Neural cell (in vitro differentiated cells): ENCODE results near the gene SAP30L. TPM values are rescaled to one million over a fixed set of nuclear protein-coding genes. Genes with fewer than 3 reads are reported as not detected.

Experiments
- H2AFZ ChIP-seq: fragments of 200-600, 300-800 bp; sonication (generic), shearing (Covaris generic); 2 replicates; pipeline ENCODE4 v1.6.0; 2014; ENCODE audit warnings: low read depth, mild to moderate bottlenecking, antibody characterized with exemption, low read length, moderate library complexity
- H3F3A ChIP-seq: fragments of 200-600 bp; shearing (Covaris generic); 2 replicates; pipeline ENCODE4 v1.6.1; 2016; ENCODE audit warnings: mild to moderate bottlenecking, moderate library complexity, mixed read lengths, antibody characterized with exemption, low read length; ENCODE audit not compliant: insufficient read depth, poor library complexity, severe bottlenecking
- H3K27ac ChIP-seq: fragments of 200-600, 300-800 bp; sonication (generic), shearing (Covaris generic); 2 replicates; pipeline ENCODE4 v1.5.1; 2014; ENCODE audit warnings: mild to moderate bottlenecking, low read length, moderate library complexity
- H3K27me3 ChIP-seq: fragments of 300-800, 200-600 bp; sonication (generic), shearing (Covaris generic); 2 replicates; pipeline ENCODE4 v1.6.0; 2014; ENCODE audit warnings: mild to moderate bottlenecking, low read depth, low read length, moderate library complexity; ENCODE audit not compliant: insufficient read depth
- H3K36me3 ChIP-seq: fragments of 300-800, 200-600 bp; sonication (generic), shearing (Covaris generic); 2 replicates; pipeline ENCODE4 v1.5.1; 2014; ENCODE audit warnings: mild to moderate bottlenecking, antibody characterized with exemption, low read length, moderate library complexity; ENCODE audit not compliant: insufficient read depth
- H3K4me2 ChIP-seq: fragments of 300-800, 200-600 bp; sonication (generic), shearing (Covaris generic); 2 replicates; pipeline ENCODE4 v1.6.0; 2014; ENCODE audit warnings: mild to moderate bottlenecking, low read length
- H3K4me3 ChIP-seq: fragments of 300-800, 200-600 bp; sonication (generic), shearing (Covaris generic); 2 replicates; pipeline ENCODE4 v1.5.1; 2014; ENCODE audit warnings: mild to moderate bottlenecking, low read length, moderate library complexity
- H3K79me2 ChIP-seq: fragments of 200-600 bp; shearing (Covaris generic); replicated peaks from 2 replicates; pipeline ENCODE4 v1.6.0; 2014; ENCODE audit warnings: mild to moderate bottlenecking, low read length, moderate library complexity; ENCODE audit not compliant: insufficient read depth
- H3K9ac ChIP-seq: fragments of 300-800, 200-600 bp; sonication (generic), shearing (Covaris generic); 2 replicates; pipeline ENCODE4 v1.6.1; 2016; ENCODE audit warnings: mild to moderate bottlenecking, low read length, mixed read lengths
- H3K9me2 ChIP-seq: fragments of 200-600 bp; shearing (Covaris generic); 2 replicates; pipeline ENCODE4 v1.6.1; 2016; ENCODE audit warnings: mild to moderate bottlenecking, low read length, mixed read lengths; ENCODE audit not compliant: insufficient read depth
- H3K9me3 ChIP-seq: fragments of 200-600, 300-800 bp; sonication (generic), shearing (Covaris generic); 2 replicates; pipeline ENCODE4 v1.6.1; 2016; ENCODE audit warnings: mild to moderate bottlenecking, mixed run types, low read length, moderate library complexity, mixed read lengths
- H4K20me1 ChIP-seq: fragments of 200-600 bp; shearing (Covaris generic); 2 replicates; pipeline ENCODE4 v1.6.1; 2016; ENCODE audit warnings: mild to moderate bottlenecking, mixed run types; ENCODE audit not compliant: insufficient read depth
- EZH2 ChIP-seq: fragments of 200-600, 300-800 bp; shearing (Covaris generic), sonication (generic); IDR thresholded peaks from 2 replicates; pipeline ENCODE4 v1.6.1; 2014; ENCODE audit warnings: antibody characterized with exemption, low read length, borderline replicate concordance, mild to moderate bottlenecking; ENCODE audit not compliant: insufficient read depth, poor library complexity, severe bottlenecking
- MXI1 ChIP-seq: fragments of 450-650 bp; conservative IDR thresholded peaks from 2 replicates; pipeline ENCODE4 v1.6.1; 2014; ENCODE audit warnings: antibody characterized with exemption, mild to moderate bottlenecking; ENCODE audit not compliant: poor library complexity, severe bottlenecking
- POLR2AphosphoS5 ChIP-seq: IDR thresholded peaks from 2 replicates; pipeline ENCODE4 v1.6.1; 2012
- RAD21 ChIP-seq: fragments of 450-650 bp; conservative IDR thresholded peaks from 2 replicates; pipeline ENCODE4 v1.6.1; 2014; ENCODE audit warnings: antibody characterized with exemption, mild to moderate bottlenecking, moderate library complexity
- SMC3 ChIP-seq: fragments of 450-650 bp; conservative IDR thresholded peaks from 2 replicates; pipeline ENCODE4 v1.6.1; 2014; ENCODE audit warnings: antibody characterized with exemption, mild to moderate bottlenecking, moderate library complexity; ENCODE audit not compliant: poor library complexity
- TAF1 ChIP-seq: IDR thresholded peaks from 2 replicates; pipeline ENCODE4 v1.6.1; 2012; ENCODE audit warnings: low read depth
- polyA plus RNA-seq: library from polyadenylated mRNA; depleted of rRNA; stranded (reverse); fragments of >200 nt; gene quantifications from 2 replicates; pipeline ENCODE4 v1.2.3, GENCODE V29; 2014
- TF ChIP-seq, protein P1 (sequence below): fragments of 450-650 bp; IDR thresholded peaks from 2 replicates; pipeline ENCODE4 v1.5.1; 2014; ENCODE audit warnings: antibody characterized with exemption, mild to moderate bottlenecking, moderate library complexity; ENCODE audit not compliant: poor library complexity, severe bottlenecking
- TF ChIP-seq, protein P2 (sequence below): IDR thresholded peaks from 2 replicates; pipeline ENCODE4 v1.6.1; 2012; ENCODE audit warnings: borderline replicate concordance

The SAP30L gene
- polyA plus RNA-seq, 1 donor from 2014 or later = 18.5 TPM

GRCh38 chr5:154401355-154401754 is 44.4 kb upstream of the SAP30L start:
- no peak overlapping the region for H3K9ac ChIP-seq
- no peak overlapping the region for H3K4me3 ChIP-seq
- no peak overlapping the region for H2AFZ ChIP-seq
- no peaks in the 10 kb centered on the region for H4K20me1 ChIP-seq
- TF ChIP-seq SMC3 = no peak
- TF ChIP-seq, protein P1, sequence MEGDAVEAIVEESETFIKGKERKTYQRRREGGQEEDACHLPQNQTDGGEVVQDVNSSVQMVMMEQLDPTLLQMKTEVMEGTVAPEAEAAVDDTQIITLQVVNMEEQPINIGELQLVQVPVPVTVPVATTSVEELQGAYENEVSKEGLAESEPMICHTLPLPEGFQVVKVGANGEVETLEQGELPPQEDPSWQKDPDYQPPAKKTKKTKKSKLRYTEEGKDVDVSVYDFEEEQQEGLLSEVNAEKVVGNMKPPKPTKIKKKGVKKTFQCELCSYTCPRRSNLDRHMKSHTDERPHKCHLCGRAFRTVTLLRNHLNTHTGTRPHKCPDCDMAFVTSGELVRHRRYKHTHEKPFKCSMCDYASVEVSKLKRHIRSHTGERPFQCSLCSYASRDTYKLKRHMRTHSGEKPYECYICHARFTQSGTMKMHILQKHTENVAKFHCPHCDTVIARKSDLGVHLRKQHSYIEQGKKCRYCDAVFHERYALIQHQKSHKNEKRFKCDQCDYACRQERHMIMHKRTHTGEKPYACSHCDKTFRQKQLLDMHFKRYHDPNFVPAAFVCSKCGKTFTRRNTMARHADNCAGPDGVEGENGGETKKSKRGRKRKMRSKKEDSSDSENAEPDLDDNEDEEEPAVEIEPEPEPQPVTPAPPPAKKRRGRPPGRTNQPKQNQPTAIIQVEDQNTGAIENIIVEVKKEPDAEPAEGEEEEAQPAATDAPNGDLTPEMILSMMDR = no peak
- TF ChIP-seq TAF1 = no peak
- no peak for TF ChIP-seq RAD21
- TF ChIP-seq, protein P2, sequence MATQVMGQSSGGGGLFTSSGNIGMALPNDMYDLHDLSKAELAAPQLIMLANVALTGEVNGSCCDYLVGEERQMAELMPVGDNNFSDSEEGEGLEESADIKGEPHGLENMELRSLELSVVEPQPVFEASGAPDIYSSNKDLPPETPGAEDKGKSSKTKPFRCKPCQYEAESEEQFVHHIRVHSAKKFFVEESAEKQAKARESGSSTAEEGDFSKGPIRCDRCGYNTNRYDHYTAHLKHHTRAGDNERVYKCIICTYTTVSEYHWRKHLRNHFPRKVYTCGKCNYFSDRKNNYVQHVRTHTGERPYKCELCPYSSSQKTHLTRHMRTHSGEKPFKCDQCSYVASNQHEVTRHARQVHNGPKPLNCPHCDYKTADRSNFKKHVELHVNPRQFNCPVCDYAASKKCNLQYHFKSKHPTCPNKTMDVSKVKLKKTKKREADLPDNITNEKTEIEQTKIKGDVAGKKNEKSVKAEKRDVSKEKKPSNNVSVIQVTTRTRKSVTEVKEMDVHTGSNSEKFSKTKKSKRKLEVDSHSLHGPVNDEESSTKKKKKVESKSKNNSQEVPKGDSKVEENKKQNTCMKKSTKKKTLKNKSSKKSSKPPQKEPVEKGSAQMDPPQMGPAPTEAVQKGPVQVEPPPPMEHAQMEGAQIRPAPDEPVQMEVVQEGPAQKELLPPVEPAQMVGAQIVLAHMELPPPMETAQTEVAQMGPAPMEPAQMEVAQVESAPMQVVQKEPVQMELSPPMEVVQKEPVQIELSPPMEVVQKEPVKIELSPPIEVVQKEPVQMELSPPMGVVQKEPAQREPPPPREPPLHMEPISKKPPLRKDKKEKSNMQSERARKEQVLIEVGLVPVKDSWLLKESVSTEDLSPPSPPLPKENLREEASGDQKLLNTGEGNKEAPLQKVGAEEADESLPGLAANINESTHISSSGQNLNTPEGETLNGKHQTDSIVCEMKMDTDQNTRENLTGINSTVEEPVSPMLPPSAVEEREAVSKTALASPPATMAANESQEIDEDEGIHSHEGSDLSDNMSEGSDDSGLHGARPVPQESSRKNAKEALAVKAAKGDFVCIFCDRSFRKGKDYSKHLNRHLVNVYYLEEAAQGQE = no peak
- no peak overlapping the region for H3K27ac ChIP-seq
- H3F3A ChIP-seq = no peaks in the 10 kb centered on the region
- no peaks in the 10 kb centered on the region for H3K9me2 ChIP-seq
- H3K9me3 ChIP-seq = no peaks in the 10 kb centered on the region
- H3K36me3 ChIP-seq = no peaks in the 10 kb centered on the region
- H3K4me2 ChIP-seq = no peak overlapping the region
- H3K27me3 ChIP-seq = no peaks in the 10 kb centered on the region
- no peaks in the 10 kb centered on the region for H3K79me2 ChIP-seq

DNA sequence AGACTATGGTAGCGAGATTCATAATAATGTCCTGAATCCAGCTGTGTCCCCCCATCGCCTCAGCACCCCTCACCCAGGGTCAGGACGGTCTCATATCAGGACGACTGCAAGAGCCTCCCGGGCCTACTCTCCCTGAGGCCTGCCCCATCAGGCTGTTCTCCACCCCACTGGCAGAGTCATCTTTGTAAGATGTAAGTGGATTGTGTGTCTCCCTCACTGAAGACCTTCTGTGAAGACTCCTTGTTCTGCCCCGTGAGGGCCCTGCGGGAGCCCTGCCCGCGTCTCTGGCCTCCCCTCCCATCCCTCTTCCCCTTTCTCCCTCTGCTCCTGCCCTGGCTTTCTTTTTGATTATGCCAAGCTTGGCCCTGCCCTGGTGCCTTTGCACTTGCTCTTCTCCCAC is 43.9 kb upstream of the SAP30L start:
- Histone ChIP-seq H3F3A (no peaks in the 10 kb centered on the region), H4K20me1 (no peaks in the 10 kb centered on the region), H3K27me3 (no peaks in the 10 kb centered on the region), H3K9me2 (no peaks in the 10 kb centered on the region), H3K27ac (no peak overlapping the region), H3K79me2 (no peaks in the 10 kb centered on the region), H3K9ac (no peak overlapping the region), H3K4me2 (no peak overlapping the region), H3K4me3 (no peak overlapping the region), H3K36me3 (no peaks in the 10 kb centered on the region), H2AFZ (no peak overlapping the region), H3K9me3 (no peaks in the 10 kb centered on the region)
- TF ChIP-seq SMC3 = no peak
- TF ChIP-seq, protein P1 = no peak
- TF ChIP-seq MXI1 = no peak
- TF ChIP-seq EZH2 = no peak
- TF ChIP-seq RAD21 = no peak
- no peak for TF ChIP-seq POLR2AphosphoS5
- TF ChIP-seq TAF1 = no peak
- TF ChIP-seq, protein P2 = no peak
